GM18505 (cell line): Measurements from ENCODE around the gene PDE8B.
"Not testable (repeated sequence)": the region's sequence is repeated elsewhere in the genome, so short reads cannot be mapped to it uniquely, and the experiment has no call there.

ENCODE experiments used
- ATAC-seq: cut with Tn5 transposase; IDR thresholded peaks from one replicate; pipeline ENCODE4 v1.9.1; 2021; ENCODE audit not compliant: unreplicated experiment
- POLR2A ChIP-seq: IDR thresholded peaks from 4 replicates; pipeline ENCODE4 v1.6.1; 2011; ENCODE audit warnings: borderline replicate concordance; ENCODE audit not compliant: insufficient read depth, insufficient read length; ENCODE audit errors: extremely low read depth

The PDE8B gene

GRCh38 chr5:77444356-77444755 lies 233.9 kb downstream of the PDE8B start:
- no peak for TF ChIP-seq POLR2A
- no peak for ATAC-seq

- no peak for ATAC-seq
Measured at GRCh38 chr5:77448831-77449230, 238.4 kb downstream of the PDE8B start.

GRCh38 chr5:77449277-77449676 lies 238.8 kb downstream of the PDE8B start:
- no peak for ATAC-seq
- no peak for TF ChIP-seq POLR2A

More at GRCh38 chr5:77448831-77449230, 238.4 kb downstream of the PDE8B start:
- TF ChIP-seq POLR2A: no peak

- no peak for TF ChIP-seq POLR2A
Measured at GRCh38 chr5:77449981-77450380, 239.5 kb downstream of the PDE8B start.

GRCh38 chr5:77452351-77452750 lies 241.9 kb downstream of the PDE8B start:
- no peak for ATAC-seq
- TF ChIP-seq POLR2A: no peak

More at GRCh38 chr5:77449981-77450380, 239.5 kb downstream of the PDE8B start:
- ATAC-seq: no peak

GRCh38 chr5:77454123-77454522 lies 243.6 kb downstream of the PDE8B start:
- no peak for ATAC-seq
- TF ChIP-seq POLR2A: no peak

DNA sequence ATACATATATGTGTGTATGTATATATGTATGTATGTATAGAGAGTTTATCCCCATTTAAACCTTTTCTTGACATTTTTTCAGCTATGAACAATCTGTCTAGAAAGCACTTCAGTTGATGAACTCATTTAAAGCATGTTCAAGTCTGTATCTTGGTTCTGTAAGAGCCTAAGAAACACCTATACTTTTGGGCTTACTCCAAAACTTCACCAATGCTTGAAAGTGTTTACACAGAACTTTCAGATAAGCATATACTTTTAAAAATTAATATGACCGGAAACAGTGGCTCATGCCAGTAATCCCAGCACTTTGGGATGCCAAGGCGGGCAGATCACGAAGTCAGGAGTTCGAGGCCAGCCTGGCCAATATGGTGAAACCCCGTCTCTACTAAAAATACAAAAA lies 250.8 kb downstream of the PDE8B start:
- TF ChIP-seq POLR2A: no peak
- ATAC-seq: no peak

GRCh38 chr5:77463905-77464304 lies 253.4 kb downstream of the PDE8B start:
- no peak for ATAC-seq
- no peak for TF ChIP-seq POLR2A

GRCh38 chr5:77468875-77469274 lies 258.4 kb downstream of the PDE8B start:
- not testable (repeated sequence) for ATAC-seq

- not testable (repeated sequence) for ATAC-seq
Measured at GRCh38 chr5:77475041-77475440, 264.6 kb downstream of the PDE8B start.
